Stimulated activated CD8-positive, alpha-beta memory T cell treated with anti-CD3 and anti-CD28 coated beads, Interleukin-15, amount 100 ng/mL, for 48 hours (primary cell): ENCODE results near the gene ZFP64.
"Not testable (repeated sequence)": the region's sequence is repeated elsewhere in the genome, so short reads cannot be mapped to it uniquely, and the experiment has no call there.

Experiments used
- DNase-seq, 2 donors: peaks; one replicate each; pipeline ENCODE4 v3.0.0-alpha.2; 2020; ENCODE audit warnings: low read depth in 2 of 2

The ZFP64 gene

DNA sequence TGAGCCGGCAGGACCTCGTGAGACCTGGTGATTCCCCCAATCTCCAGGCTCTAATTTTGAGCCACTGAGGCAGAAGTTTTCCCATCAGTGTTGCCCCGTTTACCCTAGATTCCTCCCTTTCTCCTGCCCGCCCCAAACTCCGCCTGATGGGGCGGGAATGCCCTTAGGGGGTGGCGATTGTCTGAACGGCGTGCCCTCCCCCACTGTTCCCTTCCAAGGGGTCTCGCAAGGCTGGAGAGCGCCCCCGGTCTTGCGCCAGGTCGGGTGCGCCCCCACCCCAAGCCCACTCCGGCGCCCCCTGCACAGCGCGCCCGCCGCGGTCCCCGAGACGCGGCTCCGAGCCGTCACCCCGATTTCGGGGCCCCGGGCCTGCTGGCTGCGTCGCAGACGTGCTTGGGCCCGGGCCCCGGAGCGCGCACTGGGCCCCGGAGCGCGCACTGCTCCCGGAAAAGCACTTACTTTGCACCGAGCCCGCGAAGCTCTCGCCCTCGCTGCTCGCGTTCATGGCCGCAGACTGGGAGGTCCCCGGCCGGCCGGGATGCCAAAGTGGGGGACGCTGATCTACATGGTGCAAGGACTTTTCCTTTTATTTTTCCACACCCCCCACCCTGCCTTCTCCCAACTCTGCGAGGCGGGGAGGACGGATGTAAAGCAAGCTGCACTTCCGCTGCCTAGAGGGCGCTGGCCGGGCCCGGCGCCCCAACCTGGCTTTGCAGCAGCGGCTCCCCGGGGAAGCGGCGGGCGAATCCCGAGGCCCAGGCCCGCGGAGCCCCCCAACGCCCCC, at the start of gene ZFP64:
Gene ZFP64, minus strand, starts transcription at position 648 of the 784 bp plus-strand sequence. Its CDS starts 143 bp downstream, at position 505.
- peak; percentile 43 to 50 for DNase-seq

DNA sequence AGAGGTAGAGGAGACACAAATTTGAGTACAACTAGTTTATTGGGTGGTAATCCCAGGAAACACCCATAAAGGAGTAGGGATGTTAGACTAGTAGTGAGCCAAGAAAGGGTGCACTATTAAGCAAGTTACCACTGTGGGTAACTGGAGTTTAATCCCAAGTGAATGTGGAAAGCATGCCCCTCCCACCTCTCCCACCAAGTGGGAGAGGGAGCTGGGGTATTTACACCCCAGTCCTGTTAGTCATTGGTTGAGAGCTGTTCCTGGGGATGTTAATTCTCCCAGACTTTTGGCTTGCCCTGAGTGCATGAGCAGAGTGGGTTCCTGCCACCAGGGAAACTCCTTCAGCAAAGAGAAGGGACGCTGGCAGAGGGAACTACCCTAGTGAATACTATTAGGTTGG, 49.2 kb upstream of the ZFP64 start:
- no peak for DNase-seq

DNA sequence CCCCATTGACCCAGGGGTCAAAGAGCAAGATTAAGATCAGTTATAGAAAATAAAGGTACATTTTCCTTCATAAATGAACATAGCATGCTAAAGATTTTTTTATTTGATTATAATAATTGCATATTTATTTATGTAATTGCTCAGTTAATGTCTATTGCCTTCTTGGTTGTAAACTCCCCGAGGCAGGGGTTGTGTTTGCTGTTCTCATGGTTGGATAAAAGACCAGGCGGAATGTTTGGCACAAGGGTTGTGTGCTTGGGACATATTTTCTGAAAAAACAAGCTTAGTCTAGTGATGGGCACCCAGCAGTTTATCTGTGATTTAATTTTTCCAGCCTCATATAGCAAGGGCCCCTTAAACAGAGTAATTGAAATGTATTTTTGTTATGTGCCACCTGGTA, 47.5 kb upstream of the ZFP64 start:
- no peak for DNase-seq

DNA sequence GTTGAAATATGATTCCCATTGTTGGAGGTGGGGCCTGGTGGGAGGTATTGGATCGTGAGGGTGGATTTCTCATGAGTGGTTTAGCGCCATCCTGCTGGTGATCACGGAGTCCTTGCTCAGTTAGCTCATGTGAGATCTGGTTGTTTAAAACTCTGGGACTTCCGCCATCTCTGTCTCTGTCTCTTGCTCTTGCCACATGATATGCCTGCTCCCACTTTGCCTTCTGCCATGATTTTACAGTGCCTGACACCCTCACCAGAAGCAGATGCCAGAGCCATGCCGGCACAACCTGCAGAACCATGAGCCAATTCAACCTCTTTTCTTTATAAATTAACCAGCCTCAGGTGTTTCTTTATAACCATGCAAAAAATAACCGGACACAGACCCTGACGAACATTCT, 44.7 kb upstream of the ZFP64 start:
- DNase-seq, result no peak

DNA sequence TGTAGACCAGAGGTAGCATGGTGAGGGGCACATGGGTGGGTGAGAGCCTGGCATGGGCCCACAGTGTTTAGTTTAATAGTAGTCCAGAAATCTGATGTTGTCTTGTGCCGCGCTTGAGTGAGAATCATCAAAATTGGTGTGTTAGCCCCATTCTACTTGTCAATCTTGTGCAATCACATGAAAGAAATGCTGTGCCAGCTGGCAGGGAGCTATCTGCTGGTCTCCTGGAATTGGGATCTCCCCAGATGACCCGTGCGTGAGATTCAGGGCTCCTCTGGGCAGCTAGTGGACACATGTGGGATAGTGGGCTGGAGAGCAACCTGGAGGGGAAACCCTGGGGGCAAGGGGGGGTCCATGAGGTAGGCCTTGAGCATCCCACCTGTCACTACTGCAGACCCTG, 43.5 kb upstream of the ZFP64 start:
- no peak for DNase-seq

DNA sequence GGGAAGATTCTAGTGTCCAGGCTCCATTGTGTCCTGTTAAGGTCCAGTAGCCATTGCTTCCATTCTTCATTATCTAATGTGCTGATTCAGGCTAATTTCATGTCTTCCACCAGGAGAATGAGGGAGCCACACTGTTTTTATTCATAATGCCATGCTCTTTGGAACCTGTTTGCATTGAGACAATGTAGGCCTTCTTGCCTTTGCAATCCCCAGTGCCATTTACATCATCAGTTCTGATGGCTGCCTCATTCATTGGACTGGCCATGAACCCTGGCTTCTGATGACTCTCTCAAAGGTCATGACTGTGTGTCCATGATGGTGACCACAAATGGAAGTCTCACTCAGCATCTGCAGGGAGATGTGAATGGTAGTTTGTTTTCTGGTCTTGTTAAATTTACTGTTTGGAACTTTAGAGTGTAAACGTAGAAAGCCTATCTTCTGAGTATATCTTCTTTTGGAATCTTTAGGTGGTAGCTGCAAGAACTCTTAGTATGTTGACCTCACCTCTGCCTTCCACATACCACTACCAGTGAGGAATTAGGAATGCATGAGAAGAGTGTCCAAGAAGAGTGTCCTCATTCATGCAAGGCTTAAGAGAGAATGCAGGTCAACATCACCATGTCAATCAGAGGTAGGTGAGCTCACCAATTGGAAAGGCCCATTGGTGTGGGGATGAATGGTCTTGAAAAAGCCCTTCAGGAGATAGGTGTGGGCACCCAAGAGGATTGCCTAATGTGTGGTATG, 42.9 kb upstream of the ZFP64 start:
- no peak for DNase-seq

DNA sequence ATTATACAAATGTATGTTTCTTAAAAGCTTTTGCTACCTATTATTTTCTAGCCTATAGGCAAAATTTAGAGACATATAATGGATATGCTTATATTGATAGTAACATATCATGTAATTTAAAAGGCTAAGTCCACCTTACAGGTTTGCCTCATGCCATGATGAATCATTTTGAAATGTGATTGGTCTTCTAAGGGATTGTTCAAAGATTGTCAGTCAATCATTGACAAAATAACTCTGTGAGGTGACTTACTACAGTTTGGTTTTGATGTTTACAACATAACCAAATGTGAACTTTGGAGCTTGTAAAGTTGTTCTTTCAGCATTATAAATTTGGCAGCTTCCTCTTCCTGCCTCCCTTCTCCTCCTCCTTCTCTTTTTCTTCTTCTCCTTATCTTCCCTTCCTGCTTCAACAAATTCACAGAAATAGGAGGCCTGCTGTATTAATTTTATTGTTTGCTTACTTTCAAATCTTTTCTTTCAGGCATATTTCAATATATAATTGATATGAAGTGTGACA, 39.7 kb upstream of the ZFP64 start:
- no peak for DNase-seq

DNA sequence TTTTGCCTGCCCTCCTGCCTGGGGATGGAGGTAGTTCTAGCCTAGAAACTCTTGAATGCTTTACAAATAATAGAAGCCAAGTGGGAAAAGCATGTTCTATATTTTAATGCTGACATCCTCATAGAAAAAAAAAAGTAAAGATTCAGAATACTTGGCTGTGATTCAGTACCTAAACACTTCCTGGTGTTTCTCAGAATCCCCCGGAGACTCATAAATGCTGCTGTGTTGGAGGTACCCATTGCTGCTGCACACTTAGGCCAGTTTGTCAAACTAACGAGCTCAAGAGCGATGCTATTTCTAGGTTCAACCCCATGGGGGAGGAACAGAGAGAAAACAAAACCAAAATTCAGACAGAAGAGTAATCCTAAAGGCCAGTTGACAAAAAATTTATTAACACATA, 38.8 kb upstream of the ZFP64 start:
- no peak for DNase-seq

DNA sequence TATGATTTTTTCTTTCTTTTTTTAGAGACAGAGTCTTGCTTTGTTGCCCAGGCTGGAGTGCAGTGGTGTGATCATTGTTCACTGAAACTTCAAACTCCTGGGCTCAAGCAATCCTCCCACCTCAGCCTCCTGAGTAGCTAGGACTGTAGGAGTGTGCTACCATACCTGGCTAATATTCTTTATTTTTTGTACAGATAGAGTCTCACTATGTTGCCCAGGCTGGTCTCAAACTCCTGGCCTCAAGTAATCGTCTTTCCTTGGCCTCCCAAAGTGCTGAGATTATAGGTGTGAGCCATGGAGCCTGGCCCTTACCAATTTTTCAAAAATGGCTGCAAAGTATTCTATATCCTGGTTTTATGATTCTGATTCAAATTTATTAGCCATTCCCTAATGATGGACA, 37.8 kb upstream of the ZFP64 start:
- not testable (repeated sequence) for DNase-seq

DNA sequence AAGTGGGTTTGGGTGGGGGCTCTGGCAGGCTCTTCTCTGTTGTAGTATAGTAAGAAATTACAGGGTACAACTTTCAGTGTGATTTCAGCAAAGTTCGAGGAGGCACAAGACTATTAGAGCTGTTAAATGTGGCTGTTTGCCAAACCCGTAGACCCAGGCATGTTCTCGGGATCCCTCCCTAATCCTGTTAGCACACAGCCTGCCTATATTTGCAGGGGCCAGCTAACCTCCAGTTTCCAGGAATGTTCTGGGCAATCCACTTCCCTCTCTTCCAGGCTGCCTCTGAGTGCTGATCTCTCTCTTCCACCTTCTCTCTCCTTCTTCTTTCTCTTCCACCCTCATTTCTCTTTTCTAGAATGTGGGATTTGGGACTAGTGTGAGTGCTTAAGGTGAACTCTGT, 34.8 kb upstream of the ZFP64 start:
- no peak for DNase-seq

DNA sequence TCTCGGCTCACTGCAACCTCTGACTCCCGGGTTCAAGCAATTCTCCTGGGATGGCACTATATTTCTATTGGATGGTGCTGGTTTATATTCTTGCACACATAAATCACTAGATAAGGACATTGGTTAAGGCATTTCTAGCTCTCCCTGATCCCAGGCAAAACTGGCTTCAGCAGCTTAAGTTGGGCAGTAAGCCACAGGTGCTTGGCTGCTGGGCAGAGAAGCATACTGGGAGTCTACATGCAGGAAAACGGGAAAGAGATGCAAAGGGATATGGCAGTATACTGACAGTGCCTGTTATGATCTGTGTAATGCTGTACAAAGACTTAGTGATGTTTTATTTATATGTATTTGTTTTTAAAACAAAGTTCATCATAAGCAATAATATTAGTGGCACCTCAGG, 33.3 kb upstream of the ZFP64 start:
- no peak for DNase-seq

DNA sequence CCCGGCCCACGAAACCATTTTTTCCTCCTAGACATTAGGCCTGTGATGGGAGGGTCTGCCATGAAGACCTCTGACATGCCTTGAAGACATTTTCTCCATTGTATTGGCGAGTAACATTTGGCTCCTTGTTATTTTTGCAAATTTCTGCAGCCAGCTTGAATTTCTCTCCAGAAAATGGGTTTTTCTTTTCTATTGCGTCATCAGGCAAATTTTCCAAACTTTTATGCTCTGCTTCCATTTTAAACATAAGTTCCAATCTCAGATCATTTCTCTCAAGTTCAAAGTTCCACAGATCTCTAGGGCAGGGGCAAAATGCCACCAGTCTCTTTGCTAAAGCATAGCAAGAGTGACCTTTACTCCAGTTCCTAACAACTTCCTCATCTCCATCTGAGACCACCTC, 29.8 kb upstream of the ZFP64 start:
- not testable (repeated sequence) for DNase-seq

DNA sequence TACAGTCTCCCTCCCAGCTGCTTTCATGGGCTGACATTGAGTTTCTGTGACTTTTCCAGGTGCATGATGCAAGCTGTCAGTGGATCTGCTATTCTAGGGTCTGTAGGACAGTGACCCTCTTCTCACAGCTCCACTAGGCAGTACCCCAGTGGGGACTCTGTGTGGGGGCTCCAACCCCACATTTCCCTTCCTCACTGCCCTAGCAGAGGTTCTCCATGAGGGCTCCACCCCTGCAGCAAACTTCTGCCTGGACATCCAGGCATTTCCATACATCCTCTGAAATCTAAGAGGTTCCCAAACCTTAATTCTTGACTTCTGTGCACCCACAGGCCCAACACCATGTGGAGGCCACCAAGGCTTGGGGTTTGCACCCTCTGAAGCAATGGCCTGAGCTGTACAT, 29.3 kb upstream of the ZFP64 start:
- not testable (repeated sequence) for DNase-seq

DNA sequence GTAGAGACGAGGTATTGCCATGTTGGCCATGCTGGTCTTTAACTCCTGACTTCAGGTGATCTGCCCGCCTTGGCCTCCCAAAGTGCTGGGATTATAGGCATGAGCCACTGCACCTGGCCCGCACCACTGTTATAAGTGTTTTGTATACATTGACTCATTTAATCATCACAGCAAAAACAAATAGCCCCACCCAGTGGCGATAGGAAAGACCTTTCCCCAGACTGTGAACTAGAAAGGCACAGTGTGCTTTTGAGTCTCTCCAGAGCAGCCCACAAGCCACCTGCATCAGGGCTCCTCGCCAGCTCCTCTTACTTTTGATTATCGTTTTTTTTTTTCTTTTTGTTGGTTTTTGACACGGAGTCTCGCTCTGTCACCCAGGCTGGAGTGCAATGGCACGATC, 27.9 kb upstream of the ZFP64 start:
- no peak for DNase-seq

DNA sequence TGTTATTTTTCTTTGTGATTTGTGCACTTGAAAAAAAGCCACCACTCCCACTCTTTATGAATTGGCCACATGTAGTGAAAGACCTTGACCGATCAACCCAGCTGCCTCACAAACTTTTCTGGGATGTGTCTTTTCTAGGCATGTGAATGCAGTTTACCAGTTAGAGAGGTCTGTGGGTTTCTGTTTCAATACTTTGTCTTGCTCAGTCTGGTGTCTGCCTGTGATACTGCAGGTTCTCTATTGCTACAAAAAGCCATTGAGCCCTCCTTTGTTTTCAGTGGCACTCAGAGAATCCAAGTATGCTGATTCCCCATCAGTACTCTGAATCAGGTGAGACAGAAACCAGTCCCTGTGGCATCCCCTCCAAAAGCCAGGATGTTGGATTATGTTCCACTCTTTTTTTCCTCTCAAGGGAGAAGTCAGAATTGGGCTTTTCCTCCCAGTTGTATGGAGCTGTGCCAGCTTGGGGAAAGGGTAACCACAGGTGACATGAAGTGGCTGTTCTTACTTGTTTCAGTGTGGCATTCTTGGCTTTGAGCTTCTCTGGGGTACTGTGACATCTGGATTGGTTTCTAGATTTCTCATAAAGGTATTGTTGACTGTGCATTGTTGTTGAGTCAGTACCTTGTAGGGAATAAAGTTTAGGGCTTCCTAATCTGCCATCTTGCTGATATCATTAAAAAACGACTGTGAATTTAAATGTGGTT, 26.3 kb upstream of the ZFP64 start:
- no peak for DNase-seq

DNA sequence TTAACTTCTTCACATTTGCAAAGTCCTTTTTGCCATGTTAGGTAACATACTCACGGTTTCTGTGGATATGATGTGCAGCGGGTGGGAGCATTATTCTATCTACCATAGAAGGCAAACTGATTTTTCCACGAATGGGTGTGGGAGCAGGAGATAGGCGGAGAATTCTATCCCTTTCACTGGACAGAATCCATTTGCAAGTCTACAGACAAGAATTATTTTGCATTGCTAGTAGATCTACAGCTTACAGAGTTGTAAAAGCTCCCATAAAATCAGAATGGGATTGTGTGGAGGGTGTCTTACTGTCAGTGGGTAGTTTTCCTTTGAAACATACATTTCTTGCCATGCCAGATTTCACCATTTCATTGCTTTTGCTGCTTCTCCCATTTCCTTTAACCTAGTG, 22.4 kb upstream of the ZFP64 start:
- DNase-seq, result no peak

DNA sequence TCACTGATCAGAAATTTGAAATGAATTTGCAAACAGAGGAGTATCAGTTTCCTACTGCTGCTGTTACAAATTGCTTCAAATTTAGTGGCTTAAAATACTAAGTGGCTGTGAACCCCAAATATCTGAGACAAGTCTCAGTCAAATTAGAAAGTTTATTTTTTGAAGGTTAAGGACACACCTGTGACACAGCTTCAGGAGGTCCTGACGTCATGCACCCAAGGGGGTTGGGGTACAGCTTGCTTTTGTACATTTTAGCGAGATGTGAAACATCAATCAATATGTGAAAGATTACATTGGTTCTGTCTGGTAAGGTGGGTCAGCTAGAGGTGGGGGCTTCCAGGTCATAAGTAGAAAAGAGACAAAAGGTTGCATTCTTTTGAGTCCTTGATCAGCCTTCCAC, 21.4 kb upstream of the ZFP64 start:
- DNase-seq, result no peak

DNA sequence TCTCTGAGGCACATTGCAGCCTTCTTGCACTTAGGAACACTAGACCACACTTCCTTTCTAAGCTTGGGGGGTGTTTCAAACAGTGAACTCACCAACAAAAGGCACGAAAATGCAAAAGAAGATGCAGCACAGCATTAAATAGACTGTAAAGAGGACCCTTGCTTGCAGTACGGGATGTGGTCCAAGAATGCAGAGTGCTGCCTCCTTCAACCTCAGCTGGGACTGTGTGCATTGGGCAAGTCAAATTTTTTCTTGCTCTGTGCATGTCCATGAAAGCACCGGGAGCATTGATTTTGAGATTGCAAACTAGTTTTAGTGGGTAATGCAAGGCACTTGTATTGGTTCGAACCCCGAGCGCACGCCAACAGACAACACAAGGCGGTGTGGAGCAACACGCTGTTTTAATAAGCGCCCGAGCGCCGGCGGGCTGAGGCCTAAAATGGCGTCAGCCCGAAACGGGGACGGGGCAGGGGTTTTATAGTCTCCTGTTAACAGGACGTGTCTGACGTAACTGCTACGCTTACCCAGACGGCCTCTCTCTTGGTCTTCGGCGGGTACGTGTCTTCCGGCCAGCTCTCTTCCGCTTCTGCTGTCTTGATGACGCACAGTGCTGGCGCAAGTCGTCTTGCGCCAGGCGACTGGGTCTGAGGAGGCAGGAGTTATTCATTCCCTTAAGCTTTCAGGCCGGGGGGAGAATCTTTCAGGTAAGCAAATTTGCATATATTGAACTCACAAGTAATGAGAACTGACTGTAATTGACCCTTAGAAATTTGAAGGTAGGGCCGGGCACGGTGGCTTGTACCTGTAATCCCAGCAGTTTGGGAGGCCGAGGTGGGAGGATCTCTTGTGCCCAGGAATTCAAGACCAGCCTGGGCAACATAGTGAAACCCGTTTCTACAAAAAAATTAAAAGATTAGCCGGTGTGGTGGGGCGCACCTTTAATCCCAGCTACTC, 18.7 kb upstream of the ZFP64 start:
- DNase-seq, result no peak

DNA sequence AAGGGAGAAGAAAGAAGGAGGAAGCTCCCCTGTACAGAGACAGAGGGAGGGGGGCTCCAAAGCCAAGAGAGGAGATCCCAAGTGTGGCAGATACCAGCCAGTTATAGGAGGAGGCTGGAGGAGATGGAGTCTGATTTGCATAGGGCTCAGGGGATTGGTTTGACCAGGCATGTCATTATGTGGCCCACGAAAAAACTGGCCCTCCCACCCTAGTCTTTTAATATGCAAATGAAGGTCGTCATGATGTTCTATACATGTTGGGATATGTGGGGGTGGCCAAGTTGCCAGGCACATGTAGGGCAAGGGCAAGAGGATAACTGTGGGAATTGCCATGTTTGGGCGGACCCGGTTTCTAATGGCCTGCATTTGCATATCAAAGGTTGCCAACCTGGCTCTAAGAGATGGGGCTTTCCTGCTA, 17.6 kb upstream of the ZFP64 start:
- no peak for DNase-seq

DNA sequence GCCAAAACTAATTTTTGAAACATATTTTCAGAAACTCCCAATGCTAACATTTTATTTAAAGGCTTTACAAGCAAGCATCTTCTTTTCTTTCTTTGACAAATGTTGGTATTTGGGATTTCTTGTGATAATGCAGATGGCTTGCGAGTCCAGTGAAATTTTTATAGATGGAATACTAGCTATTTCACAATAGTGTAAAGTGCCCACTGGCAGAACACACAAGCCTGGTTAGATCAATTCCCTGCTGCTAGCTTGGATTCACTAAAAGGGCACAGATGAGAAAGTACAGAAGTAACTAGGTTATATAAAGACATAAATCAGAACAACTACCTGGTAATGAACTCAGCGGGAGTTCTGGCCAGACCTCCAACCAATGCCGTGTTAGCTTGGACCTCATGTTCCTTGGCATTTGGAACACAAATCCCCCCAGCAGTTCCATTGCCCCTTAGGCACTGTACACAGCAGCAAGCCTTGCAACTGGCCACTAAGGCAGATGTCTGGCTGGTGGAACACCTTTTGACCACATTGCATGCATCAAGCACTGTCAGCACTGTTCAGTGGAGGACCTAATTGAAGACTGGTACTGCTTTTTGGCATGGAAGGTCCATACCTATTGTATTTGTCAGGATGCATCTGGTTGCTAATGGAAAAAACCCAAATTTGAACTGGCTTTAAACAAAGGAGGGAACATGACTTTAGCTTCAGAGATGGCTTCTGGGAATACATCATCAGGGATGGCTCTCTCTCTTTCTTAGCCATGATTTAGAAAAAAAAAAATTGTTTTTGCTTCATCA, 15.6 kb upstream of the ZFP64 start:
- DNase-seq, result no peak

DNA sequence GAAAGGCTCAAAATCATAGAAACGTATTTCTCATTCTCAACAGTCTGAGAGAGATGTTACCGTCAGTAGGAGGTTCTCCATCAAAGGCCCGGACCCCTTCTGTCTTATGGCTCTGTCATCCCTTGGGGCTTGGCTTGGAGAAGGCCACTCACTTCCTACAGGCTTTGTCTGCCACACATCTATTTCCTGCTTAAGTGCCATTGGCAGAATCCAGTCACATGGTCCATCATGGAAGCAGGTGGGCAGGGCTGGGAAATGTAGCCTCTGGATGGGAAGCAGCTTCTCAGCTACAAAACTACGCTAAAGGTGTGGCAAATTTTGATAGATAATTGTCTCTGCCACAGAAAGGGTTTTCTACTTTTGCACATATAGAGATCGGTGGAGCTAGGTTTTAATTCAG, 12.6 kb upstream of the ZFP64 start:
- DNase-seq, result no peak
